Dermis blood vessel endothelial cell (primary cell): ENCODE data around the gene ETFBKMT. TPM values are rescaled to one million over a fixed set of nuclear protein-coding genes. Genes with fewer than 3 reads are reported as not detected.

Experiments
- DNase-seq: peaks from one replicate; pipeline ENCODE4 v3.0.0; 2010
- total RNA-seq: library from RNA; depleted of rRNA; stranded (reverse); fragments of >200 nt; gene quantifications from 2 replicates; pipeline ENCODE4 v1.2.3, GENCODE V29; 2014

Gene ETFBKMT
- total RNA-seq = 3.2 and 3.6 TPM in 2 replicates

- peak; percentile 86 for DNase-seq
Observed at GRCh38 chr12:31659087-31659942, at the start of gene ETFBKMT. TSS of gene ETFBKMT (plus strand) at chr12:31659688. CDS start at chr12:31661954, 2,266 bp downstream.

GRCh38 chr12:31612819-31613218, 46.7 kb upstream of the ETFBKMT start:
- DNase-seq = no peak

- DNase-seq = no peak
Observed at GRCh38 chr12:31618228-31619025, 41.1 kb upstream of the ETFBKMT start.

- no peak for DNase-seq
Observed at GRCh38 chr12:31620311-31620710, 39.2 kb upstream of the ETFBKMT start.

- DNase-seq = no peak
Observed at GRCh38 chr12:31622038-31622437, 37.5 kb upstream of the ETFBKMT start.

- no peak for DNase-seq
Observed at GRCh38 chr12:31626270-31626995, 33.1 kb upstream of the ETFBKMT start.

- DNase-seq = no peak
Observed at GRCh38 chr12:31627456-31628054, 31.9 kb upstream of the ETFBKMT start.

- DNase-seq = peak; percentile 59
Observed at GRCh38 chr12:31629756-31630732, 29.4 kb upstream of the ETFBKMT start.

GRCh38 chr12:31631023-31631724, 28.3 kb upstream of the ETFBKMT start:
- no peak for DNase-seq

GRCh38 chr12:31631809-31632208, 27.7 kb upstream of the ETFBKMT start:
- DNase-seq = no peak

- DNase-seq = no peak
Observed at GRCh38 chr12:31633464-31633863, 26.0 kb upstream of the ETFBKMT start.

GRCh38 chr12:31634620-31635019, 24.9 kb upstream of the ETFBKMT start:
- no peak for DNase-seq

GRCh38 chr12:31641509-31642090, 17.9 kb upstream of the ETFBKMT start:
- no peak for DNase-seq

GRCh38 chr12:31644536-31644935, 15.0 kb upstream of the ETFBKMT start:
- DNase-seq = no peak

GRCh38 chr12:31645924-31646323, 13.6 kb upstream of the ETFBKMT start:
- DNase-seq = no peak

GRCh38 chr12:31647086-31647491, 12.4 kb upstream of the ETFBKMT start:
- no peak for DNase-seq

- peak; percentile 68 for DNase-seq
Observed at GRCh38 chr12:31650918-31651317, 8.6 kb upstream of the ETFBKMT start.

- no peak for DNase-seq
Observed at GRCh38 chr12:31651893-31652521, 7.5 kb upstream of the ETFBKMT start.

- no peak for DNase-seq
Observed at GRCh38 chr12:31655208-31655607, 4.3 kb upstream of the ETFBKMT start.

GRCh38 chr12:31655792-31656191, 3.7 kb upstream of the ETFBKMT start:
- DNase-seq = no peak
